GM18519 (cell line): ENCODE data around the gene MSH4.
"Not testable (repeated sequence)": the region's sequence is repeated elsewhere in the genome, so short reads cannot be mapped to it uniquely, and the experiment has no call there.

Experiments
- ATAC-seq: cut with Tn5 transposase; IDR thresholded peaks from one replicate; pipeline ENCODE4 v1.9.1; 2021; ENCODE audit warnings: mild to moderate bottlenecking, moderate library complexity; ENCODE audit not compliant: unreplicated experiment, low FRiP score

Gene MSH4

GRCh38 chr1:75916834-75917233 lies 120.2 kb downstream of the MSH4 start:
- ATAC-seq, result no peak

GRCh38 chr1:75922698-75923097 lies 126.0 kb downstream of the MSH4 start:
- no peak for ATAC-seq

DNA sequence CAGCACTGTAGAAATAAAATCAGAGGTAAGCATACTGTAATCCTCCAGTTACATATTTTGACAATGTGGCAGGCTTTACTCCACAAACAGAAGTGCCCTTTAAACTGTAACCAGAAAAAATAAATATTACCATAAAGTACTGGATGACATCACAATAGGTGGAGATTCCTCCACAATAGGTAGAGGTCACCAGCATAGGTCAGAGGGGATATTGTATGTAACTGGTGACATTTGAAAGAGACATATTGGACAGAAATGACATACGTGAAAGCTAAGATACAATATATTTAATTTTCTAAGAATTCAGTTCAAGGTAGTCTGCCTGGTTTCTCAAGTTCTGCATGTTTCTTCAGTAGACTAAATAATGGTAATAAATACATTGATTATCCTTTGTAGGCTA lies 135.6 kb downstream of the MSH4 start, which contains the start of gene ASB17:
ASB17 (minus strand) TSS at position 101 of the 400 bp plus-strand sequence. CDS start 113 bp downstream, outside the sequence.
- no peak for ATAC-seq

DNA sequence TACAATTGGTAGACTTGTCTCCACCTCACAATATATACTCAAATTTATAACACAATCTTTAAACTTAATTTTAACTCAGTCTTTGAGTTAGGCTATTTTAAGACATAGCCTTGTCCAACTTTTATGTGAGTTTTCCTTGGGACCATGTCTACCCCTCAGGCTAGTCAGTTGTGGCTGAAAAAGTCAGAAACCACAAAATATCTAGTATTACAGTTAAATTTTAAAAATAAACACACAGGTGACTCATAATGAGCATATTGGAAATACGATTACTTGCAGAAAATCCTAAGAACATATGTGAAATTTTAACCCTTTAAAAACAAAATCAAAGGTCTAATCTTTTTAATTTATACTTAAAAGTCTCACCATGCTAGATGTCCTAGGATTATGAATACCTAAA lies 140.4 kb downstream of the MSH4 start:
- peak; percentile 82 for ATAC-seq

- ATAC-seq, result not testable (repeated sequence)
Observed at GRCh38 chr1:75943037-75943436, 146.4 kb downstream of the MSH4 start.

GRCh38 chr1:75950176-75950575 lies 153.5 kb downstream of the MSH4 start:
- ATAC-seq, result no peak

GRCh38 chr1:75952016-75952415 lies 155.3 kb downstream of the MSH4 start:
- no peak for ATAC-seq

GRCh38 chr1:75953461-75953860 lies 156.8 kb downstream of the MSH4 start:
- ATAC-seq, result no peak

GRCh38 chr1:75954586-75954985 lies 157.9 kb downstream of the MSH4 start:
- no peak for ATAC-seq
